AG09319 (cell line): ENCODE measurements around the gene HMGCL.

Experiments used
- DNase-seq: peaks from one replicate; pipeline ENCODE4 v3.0.0-alpha.2; 2010; ENCODE audit warnings: low read depth; ENCODE audit errors: extremely low read depth
- TF ChIP-seq, protein P1 (sequence below): IDR thresholded peaks from 2 replicates; pipeline ENCODE4 v1.5.1; 2011; ENCODE audit warnings: low read depth, mild to moderate bottlenecking, inconsistent platforms, low read length, moderate library complexity

Gene HMGCL

DNA sequence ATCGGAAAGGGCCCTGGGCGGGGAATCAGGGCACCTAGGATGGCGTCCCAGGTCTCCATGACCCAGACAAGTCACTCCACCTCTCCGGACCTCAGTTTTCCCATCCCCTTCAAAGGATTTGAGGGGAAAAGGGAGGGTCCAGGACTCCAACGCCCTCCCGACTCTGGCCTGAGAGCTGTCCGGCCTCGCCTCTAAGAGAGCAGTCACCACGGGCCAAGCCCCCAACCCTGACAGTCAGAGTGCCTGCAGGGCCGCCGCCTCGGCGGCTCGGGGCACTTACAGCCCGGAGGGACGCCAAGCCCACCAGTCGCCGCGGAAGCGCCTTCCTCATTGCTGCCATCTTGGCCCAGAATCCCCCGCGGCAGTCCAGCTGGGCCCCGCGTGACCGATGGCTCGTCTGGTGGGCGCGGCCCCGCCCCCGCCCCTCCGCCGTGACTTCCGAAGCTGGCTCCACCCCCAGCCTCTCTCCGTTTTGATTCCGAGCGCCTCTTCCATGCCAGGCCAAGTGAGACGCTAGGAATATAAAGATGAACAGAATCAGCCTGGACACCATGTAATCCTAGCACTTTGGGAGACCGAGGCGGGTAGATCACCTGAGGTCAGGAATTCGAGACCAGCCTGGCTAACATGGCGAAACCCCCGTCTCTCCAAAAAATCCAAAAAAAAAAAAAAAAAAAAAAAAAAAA lies at the start of gene HMGCL:
Gene HMGCL (minus strand): TSS at position 354 of the 686 bp plus-strand sequence. CDS start 14 bp downstream, at position 340.
- peak; percentile 67 for DNase-seq
- TF ChIP-seq, protein P1, sequence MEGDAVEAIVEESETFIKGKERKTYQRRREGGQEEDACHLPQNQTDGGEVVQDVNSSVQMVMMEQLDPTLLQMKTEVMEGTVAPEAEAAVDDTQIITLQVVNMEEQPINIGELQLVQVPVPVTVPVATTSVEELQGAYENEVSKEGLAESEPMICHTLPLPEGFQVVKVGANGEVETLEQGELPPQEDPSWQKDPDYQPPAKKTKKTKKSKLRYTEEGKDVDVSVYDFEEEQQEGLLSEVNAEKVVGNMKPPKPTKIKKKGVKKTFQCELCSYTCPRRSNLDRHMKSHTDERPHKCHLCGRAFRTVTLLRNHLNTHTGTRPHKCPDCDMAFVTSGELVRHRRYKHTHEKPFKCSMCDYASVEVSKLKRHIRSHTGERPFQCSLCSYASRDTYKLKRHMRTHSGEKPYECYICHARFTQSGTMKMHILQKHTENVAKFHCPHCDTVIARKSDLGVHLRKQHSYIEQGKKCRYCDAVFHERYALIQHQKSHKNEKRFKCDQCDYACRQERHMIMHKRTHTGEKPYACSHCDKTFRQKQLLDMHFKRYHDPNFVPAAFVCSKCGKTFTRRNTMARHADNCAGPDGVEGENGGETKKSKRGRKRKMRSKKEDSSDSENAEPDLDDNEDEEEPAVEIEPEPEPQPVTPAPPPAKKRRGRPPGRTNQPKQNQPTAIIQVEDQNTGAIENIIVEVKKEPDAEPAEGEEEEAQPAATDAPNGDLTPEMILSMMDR: no peak

GRCh38 chr1:23872421-23872820 lies 47.2 kb upstream of the HMGCL start:
- TF ChIP-seq, protein P1: no peak
- no peak for DNase-seq

- no peak for DNase-seq
- TF ChIP-seq, protein P1: no peak
These were observed 43.8 kb upstream of the HMGCL start for GRCh38 chr1:23869051-23869450.

DNA sequence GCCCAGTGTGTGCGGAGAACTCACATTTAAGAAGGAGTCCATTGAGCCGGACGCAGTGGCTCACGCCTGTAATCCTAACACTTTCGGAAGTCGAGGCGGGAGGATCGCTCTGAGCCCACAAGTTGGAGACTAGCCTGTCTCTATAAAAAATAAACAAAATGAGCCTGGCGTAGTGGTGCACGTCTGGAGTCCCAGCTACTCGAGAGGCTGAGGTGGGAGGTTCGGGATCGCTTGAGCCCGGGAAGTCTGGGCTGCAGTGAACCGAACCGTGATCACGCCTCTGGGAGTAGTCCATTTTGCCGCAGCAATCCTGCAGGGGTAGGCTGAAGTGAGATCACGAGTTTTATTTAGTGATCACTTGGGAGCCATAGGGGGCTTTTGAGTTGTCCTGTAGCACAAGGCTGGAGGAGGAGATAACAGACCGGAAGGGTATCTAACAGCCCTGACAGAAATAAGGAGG lies 43.4 kb upstream of the HMGCL start:
- TF ChIP-seq, protein P1: no peak
- no peak for DNase-seq

- peak; percentile 53 for DNase-seq
- TF ChIP-seq, protein P1: peak; percentile 92
These were observed 42.8 kb upstream of the HMGCL start, which contains the start of gene FUCA1 for GRCh38 chr1:23867895-23868556. Gene FUCA1, minus strand, starts transcription at chr1:23868290. Its CDS starts 4 bp downstream, at chr1:23868286.

DNA sequence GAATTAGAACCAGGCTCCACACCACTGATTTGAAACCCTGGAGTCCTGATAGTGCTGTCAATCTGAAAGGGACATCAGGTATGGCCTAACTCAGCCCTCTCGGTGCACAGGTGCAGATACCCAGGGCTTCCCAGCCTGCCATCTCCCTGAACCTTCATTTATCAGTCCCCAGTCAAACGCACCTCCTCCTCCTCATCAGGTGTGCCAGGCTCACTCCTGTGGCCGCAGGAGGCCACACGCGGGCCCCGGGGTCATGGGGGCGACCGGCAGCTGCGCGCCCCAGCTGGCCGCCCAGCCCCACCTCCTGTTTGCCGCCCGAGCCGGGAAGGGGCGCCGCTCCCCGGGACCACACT lies 42.3 kb upstream of the HMGCL start:
- no peak for DNase-seq
- TF ChIP-seq, protein P1: no peak

DNA sequence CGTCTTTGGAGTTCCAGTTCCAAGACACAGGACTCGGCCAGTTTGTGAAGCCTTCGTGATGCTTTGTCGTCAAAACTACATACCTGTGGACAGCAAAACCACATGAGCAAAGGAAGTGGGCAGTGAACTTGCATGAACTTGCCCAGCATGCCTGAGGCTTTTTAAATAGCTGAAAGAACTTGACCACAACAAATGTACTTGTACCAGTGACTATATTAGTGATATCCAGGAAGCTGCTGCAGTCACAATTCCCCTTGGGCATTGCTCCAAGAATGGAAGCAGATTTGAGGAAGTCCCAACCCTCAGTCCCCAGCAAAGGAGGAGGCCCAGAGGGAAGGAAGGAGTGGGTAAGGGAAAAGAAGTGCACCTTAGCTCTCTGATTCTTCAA lies 40.3 kb upstream of the HMGCL start:
- TF ChIP-seq, protein P1: no peak
- DNase-seq: peak; percentile 1
